ENCODE data around the gene ZDHHC11B. TPM values are rescaled to one million over a fixed set of nuclear protein-coding genes. Genes with fewer than 3 reads are reported as not detected.
"Not testable (repeated sequence)": the region's sequence is repeated elsewhere in the genome, so short reads cannot be mapped to it uniquely, and the experiment has no call there.

ZDHHC11B gene
- total and polyA plus RNA-seq, 2 donors (not counting 1 experiment from before 2014, with no cell fraction given): under 0.01 TPM; not detected in 1

DNA sequence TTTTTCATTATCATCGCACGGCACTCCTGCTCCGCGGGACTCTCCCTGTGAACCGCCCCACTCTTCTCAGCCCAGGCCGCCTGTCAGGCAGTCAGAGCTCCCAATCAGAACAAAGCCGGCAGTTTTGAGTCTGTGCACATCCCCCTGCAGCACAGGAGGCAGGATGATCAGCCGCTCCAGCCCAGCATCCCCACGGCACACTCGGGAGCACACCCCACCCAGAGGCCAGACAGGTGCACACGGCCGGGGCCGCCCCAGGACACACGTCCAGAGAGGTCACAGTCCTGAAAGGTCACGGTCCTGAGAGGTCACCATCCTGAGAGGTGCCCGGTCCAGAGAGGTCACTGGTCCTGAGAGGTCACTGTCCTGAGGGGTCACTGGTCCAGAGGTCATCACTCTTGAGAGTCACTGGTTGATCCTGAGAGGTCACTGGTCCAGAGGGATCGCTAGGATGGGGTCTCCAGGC lies 99.7 kb downstream of the ZDHHC11B start:
- Histone ChIP-seq H3K4me1 (ENCODE audit: control insufficient read depth, extremely low read depth, insufficient read depth, low read length) (no peaks in the 10 kb centered on the region), H2AFZ (ENCODE audit: low read length) (no peak overlapping the region), H3K27ac (ENCODE audit: insufficient read depth, low read length) (no peak overlapping the region), H3K4me3 (replicated peaks in 1 of 4; ENCODE audit: control extremely low read depth in 1 of 4, insufficient read depth in 1 of 4, low read depth in 3 of 4, low read length in 4 of 4) (no peak overlapping the region), H3K79me2 (ENCODE audit: control insufficient read depth, insufficient read depth, low read length) (no peaks in the 10 kb centered on the region), H3K27me3 (ENCODE audit: control insufficient read depth, insufficient read depth, low read length) (no peaks in the 10 kb centered on the region), H3K4me2 (ENCODE audit: extremely low read depth, insufficient read depth, low read length) (no peak overlapping the region), H3K9ac (ENCODE audit: insufficient read depth, low read length) (no peak overlapping the region), H3K36me3 (ENCODE audit: control insufficient read depth, insufficient read depth, low read length) (no peaks in the 10 kb centered on the region), H3K9me3 (ENCODE audit: control insufficient read depth, insufficient read depth, low read depth, low read length) (no peaks in the 10 kb centered on the region), H4K20me1 (ENCODE audit: control insufficient read depth, extremely low read depth, insufficient read depth, low read length) (no peaks in the 10 kb centered on the region)
- no peak for DNase-seq (ENCODE audit: low read depth in 2 of 2)
- no peak for TF ChIP-seq EZH2 (IDR thresholded peaks at IDR 0.05; ENCODE audit: low read length, missing control alignments)
- TF ChIP-seq, protein P1, sequence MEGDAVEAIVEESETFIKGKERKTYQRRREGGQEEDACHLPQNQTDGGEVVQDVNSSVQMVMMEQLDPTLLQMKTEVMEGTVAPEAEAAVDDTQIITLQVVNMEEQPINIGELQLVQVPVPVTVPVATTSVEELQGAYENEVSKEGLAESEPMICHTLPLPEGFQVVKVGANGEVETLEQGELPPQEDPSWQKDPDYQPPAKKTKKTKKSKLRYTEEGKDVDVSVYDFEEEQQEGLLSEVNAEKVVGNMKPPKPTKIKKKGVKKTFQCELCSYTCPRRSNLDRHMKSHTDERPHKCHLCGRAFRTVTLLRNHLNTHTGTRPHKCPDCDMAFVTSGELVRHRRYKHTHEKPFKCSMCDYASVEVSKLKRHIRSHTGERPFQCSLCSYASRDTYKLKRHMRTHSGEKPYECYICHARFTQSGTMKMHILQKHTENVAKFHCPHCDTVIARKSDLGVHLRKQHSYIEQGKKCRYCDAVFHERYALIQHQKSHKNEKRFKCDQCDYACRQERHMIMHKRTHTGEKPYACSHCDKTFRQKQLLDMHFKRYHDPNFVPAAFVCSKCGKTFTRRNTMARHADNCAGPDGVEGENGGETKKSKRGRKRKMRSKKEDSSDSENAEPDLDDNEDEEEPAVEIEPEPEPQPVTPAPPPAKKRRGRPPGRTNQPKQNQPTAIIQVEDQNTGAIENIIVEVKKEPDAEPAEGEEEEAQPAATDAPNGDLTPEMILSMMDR (conservative IDR thresholded peaks at IDR 0.05 in 1 of 2, IDR thresholded peaks at IDR 0.05 in 1 of 2; ENCODE audit: low read depth in 1 of 2, low read length in 2 of 2): no peak

DNA sequence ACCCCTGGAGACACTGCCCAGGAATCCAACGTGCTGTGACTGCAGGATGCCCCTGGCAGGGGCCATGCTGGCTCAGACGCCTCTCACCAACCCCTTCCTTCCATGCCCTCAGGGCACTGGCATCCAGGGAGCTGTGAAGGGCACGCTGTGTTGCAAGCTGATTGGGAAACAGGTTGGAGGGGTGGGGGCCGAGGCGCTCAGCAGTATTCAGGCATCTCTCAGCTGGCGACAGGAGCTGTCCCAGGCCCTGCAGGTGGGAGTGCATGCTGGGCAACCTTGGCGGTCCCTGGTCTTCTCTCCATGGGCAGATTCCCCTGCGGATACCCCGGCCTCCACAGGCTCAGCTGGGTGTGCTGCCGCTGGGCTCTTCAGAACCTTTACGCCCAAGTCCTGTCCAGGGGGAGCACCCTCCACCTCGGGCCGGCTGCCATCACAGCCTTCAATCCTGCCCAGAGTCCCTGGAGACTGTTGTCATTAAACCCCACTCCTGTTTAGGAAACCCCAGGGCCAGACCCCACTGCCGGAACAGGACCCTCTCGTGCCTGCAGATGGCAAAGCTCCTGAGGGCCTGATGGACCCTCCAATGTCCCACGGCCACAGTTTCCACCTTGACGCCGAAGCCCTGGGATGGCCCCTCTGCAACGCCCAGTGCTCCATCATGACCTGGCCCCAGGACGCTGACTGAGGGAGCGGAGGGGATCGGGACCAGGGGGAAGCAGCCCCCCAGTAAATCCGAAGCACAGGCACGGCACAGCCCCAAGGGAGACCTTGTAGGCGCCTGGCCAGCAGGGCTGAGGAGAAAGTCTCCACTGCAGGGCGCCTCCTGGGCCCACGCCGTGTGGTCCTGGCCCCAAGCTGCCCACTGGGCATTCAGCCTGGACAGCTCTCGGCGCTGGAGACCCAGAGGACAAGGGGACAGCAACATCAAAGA lies 100.7 kb downstream of the ZDHHC11B start:
- H3K27ac ChIP-seq (ENCODE audit: insufficient read depth, low read length): no peak overlapping the region
- H4K20me1 ChIP-seq (ENCODE audit: control insufficient read depth, extremely low read depth, insufficient read depth, low read length): no peaks in the 10 kb centered on the region
- no peak overlapping the region for H3K4me3 ChIP-seq (replicated peaks in 1 of 4; ENCODE audit: control extremely low read depth in 1 of 4, insufficient read depth in 1 of 4, low read depth in 3 of 4, low read length in 4 of 4)
- H3K9me3 ChIP-seq (ENCODE audit: control insufficient read depth, insufficient read depth, low read depth, low read length): no peaks in the 10 kb centered on the region
- H3K4me1 ChIP-seq (ENCODE audit: control insufficient read depth, extremely low read depth, insufficient read depth, low read length): no peaks in the 10 kb centered on the region
- no peak for TF ChIP-seq EZH2 (IDR thresholded peaks at IDR 0.05; ENCODE audit: low read length, missing control alignments)
- TF ChIP-seq, protein P1 (conservative IDR thresholded peaks at IDR 0.05 in 1 of 2, IDR thresholded peaks at IDR 0.05 in 1 of 2; ENCODE audit: low read depth in 1 of 2, low read length in 2 of 2): no peak
- no peaks in the 10 kb centered on the region for H3K79me2 ChIP-seq (ENCODE audit: control insufficient read depth, insufficient read depth, low read length)
- no peak overlapping the region for H2AFZ ChIP-seq (ENCODE audit: low read length)
- DNase-seq (ENCODE audit: low read depth in 2 of 2): no peak
- H3K36me3 ChIP-seq (ENCODE audit: control insufficient read depth, insufficient read depth, low read length): no peaks in the 10 kb centered on the region
- H3K27me3 ChIP-seq (ENCODE audit: control insufficient read depth, insufficient read depth, low read length): no peaks in the 10 kb centered on the region
- no peak overlapping the region for H3K4me2 ChIP-seq (ENCODE audit: extremely low read depth, insufficient read depth, low read length)
- no peak overlapping the region for H3K9ac ChIP-seq (ENCODE audit: insufficient read depth, low read length)

DNA sequence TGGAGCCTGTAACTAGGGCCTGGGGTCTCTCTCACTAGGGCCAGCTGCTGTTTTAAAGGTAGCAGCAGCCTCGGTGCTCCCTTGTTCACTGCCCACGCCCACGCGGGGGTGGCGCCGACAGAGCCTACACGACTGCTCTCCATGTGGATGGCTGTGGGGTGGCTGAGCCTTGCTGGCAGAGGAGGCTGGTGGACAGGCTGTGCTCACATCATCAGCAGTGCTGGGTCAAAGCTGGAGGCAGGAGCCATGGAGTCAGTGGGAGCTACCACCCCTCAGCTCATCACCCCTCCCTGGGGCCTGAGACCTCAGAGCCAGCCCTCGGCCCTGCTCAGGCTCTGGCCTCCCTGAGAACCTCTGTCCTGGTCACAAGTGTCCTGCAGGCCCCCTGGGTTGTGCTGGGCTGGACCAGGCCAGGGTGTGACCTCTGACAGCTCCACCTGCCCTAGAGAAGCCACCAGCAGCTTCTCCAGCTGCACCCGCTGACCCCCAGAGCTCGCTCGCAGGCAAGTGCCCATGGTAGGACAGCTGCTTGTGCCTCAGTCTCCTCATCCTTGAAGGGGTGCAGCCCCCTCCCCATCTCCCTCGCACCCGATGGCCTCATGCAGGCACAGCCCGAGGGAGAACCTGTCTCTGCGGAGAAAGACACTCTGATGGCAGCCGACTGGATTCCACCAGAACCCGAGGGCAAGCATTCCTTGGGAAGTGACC lies 101.7 kb downstream of the ZDHHC11B start:
- H3K9me3 ChIP-seq (ENCODE audit: control insufficient read depth, insufficient read depth, low read depth, low read length); H3K4me3 ChIP-seq (replicated peaks in 1 of 4; ENCODE audit: control extremely low read depth in 1 of 4, insufficient read depth in 1 of 4, low read depth in 3 of 4, low read length in 4 of 4); H3K4me1 ChIP-seq (ENCODE audit: control insufficient read depth, extremely low read depth, insufficient read depth, low read length); H3K27ac ChIP-seq (ENCODE audit: insufficient read depth, low read length); H4K20me1 ChIP-seq (ENCODE audit: control insufficient read depth, extremely low read depth, insufficient read depth, low read length); H2AFZ ChIP-seq (ENCODE audit: low read length); H3K4me2 ChIP-seq (ENCODE audit: extremely low read depth, insufficient read depth, low read length); H3K9ac ChIP-seq (ENCODE audit: insufficient read depth, low read length); DNase-seq (ENCODE audit: low read depth in 2 of 2); H3K36me3 ChIP-seq (ENCODE audit: control insufficient read depth, insufficient read depth, low read length); H3K79me2 ChIP-seq (ENCODE audit: control insufficient read depth, insufficient read depth, low read length); H3K27me3 ChIP-seq (ENCODE audit: control insufficient read depth, insufficient read depth, low read length): not testable (repeated sequence)

DNA sequence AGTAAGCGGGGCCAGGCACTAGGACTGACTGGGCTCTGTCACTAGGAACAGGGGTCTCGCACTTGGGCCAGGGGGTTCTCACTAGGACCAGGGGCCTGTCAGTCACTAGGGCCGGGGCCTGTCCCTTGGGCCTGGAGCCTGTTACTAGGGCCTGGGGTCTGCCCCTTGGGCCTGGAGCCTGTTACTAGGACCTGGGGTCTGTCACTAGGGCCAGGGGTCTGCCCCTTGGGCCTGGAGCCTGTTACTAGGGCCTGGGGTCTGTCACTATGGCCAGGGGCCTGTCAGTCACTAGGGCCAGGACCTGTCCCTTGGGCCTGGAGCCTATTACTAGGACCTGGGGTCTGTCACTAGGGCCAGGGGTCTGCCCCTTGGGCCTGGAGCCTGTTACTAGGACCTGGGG lies 102.3 kb downstream of the ZDHHC11B start:
- not testable (repeated sequence) for H3K4me2 ChIP-seq (ENCODE audit: extremely low read depth, insufficient read depth, low read length); DNase-seq (ENCODE audit: low read depth in 2 of 2); H3K9me3 ChIP-seq (ENCODE audit: control insufficient read depth, insufficient read depth, low read depth, low read length); H3K27me3 ChIP-seq (ENCODE audit: control insufficient read depth, insufficient read depth, low read length); H3K4me3 ChIP-seq (replicated peaks in 1 of 4; ENCODE audit: control extremely low read depth in 1 of 4, insufficient read depth in 1 of 4, low read depth in 3 of 4, low read length in 4 of 4); H3K4me1 ChIP-seq (ENCODE audit: control insufficient read depth, extremely low read depth, insufficient read depth, low read length); H3K27ac ChIP-seq (ENCODE audit: insufficient read depth, low read length); H3K36me3 ChIP-seq (ENCODE audit: control insufficient read depth, insufficient read depth, low read length); H4K20me1 ChIP-seq (ENCODE audit: control insufficient read depth, extremely low read depth, insufficient read depth, low read length); H3K9ac ChIP-seq (ENCODE audit: insufficient read depth, low read length); H3K79me2 ChIP-seq (ENCODE audit: control insufficient read depth, insufficient read depth, low read length); H2AFZ ChIP-seq (ENCODE audit: low read length)
